SK-N-MC (cell line): ENCODE measurements around the gene KRTAP10-5.

Experiments
- EZH2 ChIP-seq: fragments of 200-600 bp; sonication (generic); IDR thresholded peaks from one replicate; pipeline ENCODE4 v1.6.1; 2017; ENCODE audit warnings: antibody characterized with exemption
- POLR2AphosphoS5 ChIP-seq: IDR thresholded peaks from 2 replicates; pipeline ENCODE4 v1.6.1; 2012; ENCODE audit warnings: mild to moderate bottlenecking, low read depth, low read length, borderline replicate concordance

DNA sequence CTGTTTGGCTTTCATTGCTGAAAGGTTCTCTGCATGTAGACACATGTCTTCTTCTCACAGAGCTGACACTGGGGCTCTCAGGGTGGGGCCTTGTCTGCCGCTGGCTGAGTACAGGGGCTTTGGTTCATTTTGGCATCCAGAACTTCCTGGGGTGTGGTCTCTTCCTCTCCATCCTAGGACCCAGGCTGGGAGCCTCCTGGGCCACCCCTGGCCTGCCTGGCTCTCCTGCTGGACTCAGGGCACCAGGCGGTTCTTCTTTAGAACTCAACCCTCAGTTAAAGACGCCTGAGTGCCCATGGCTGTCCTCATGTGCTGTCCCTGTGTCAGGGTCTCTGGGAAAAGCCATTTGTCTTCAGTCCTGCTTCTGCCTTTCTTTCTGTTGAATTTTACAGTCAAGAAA is 5.5 kb upstream of the KRTAP10-5 start:
- TF ChIP-seq POLR2AphosphoS5 = no peak
- TF ChIP-seq EZH2 = no peak
